Peyer's patch (tissue), 4 donors: ENCODE data around the gene GPR158. TPM values are rescaled to one million over a fixed set of nuclear protein-coding genes. Genes with fewer than 3 reads are reported as not detected.

Source experiments
- DNase-seq, 3 donors: peaks; one replicate each; pipeline ENCODE4 v3.0.0-alpha.2; 2017 to 2019
- H3K27ac ChIP-seq, 4 donors: fragments of 200-600 bp; sonication (generic); one replicate each; pipeline ENCODE4 v1.5.1; 2016 to 2019
- H3K27me3 ChIP-seq, 2 donors: fragments of 200-600 bp; sonication (generic); one replicate each; pipeline ENCODE4 v1.5.1; 2019
- H3K36me3 ChIP-seq, 3 donors: fragments of 200-600 bp; sonication (generic); one replicate each; pipeline ENCODE4 v1.5.1; 2016 to 2019
- H3K4me1 ChIP-seq, 4 donors: fragments of 200-600 bp; sonication (generic); one replicate each; pipeline ENCODE4 v1.5.1; 2016 to 2019
- H3K4me3 ChIP-seq, 4 donors: fragments of 200-600 bp; sonication (generic); 1 replicate in 3 of 4; 2 replicates in 1 of 4; pipeline ENCODE4 v1.5.1; 2016 to 2019; ENCODE audit warnings: mild to moderate bottlenecking in 1 of 4
- H3K9me3 ChIP-seq, 4 donors: fragments of 200-600 bp; sonication (generic); one replicate each; pipeline ENCODE4 v1.5.1; 2016 to 2019; ENCODE audit warnings: mild to moderate bottlenecking in 1 of 4
- POLR2A ChIP-seq, 2 donors: fragments of 450-650 bp; IDR thresholded peaks; one replicate each; pipeline ENCODE4 v1.5.1; 2017; ENCODE audit warnings: antibody characterized with exemption in 2 of 2, mild to moderate bottlenecking in 2 of 2, moderate library complexity in 2 of 2
- total RNA-seq, 4 donors: library from RNA; depleted of rRNA; stranded (reverse); fragments of >200 nt; gene quantifications; one replicate each; pipeline ENCODE4 v1.1.0, GENCODE V29; 2016
- TF ChIP-seq, protein P1 (sequence below), 6 experiments: fragments of 450-650 bp in 4 of 6; fragments of 200-600 bp in 2 of 6; sonication (generic) in 1 of 6; IDR thresholded peaks; one replicate each; pipeline ENCODE4 v1.5.1; 2017 to 2019; ENCODE audit warnings: antibody characterized with exemption in 6 of 6, mild to moderate bottlenecking in 3 of 6, moderate library complexity in 1 of 6

GPR158 gene
- total RNA-seq, 4 donors from 2014 or later, result under 0.01 to 0.28 (median 0.27) TPM; not detected in 1

DNA sequence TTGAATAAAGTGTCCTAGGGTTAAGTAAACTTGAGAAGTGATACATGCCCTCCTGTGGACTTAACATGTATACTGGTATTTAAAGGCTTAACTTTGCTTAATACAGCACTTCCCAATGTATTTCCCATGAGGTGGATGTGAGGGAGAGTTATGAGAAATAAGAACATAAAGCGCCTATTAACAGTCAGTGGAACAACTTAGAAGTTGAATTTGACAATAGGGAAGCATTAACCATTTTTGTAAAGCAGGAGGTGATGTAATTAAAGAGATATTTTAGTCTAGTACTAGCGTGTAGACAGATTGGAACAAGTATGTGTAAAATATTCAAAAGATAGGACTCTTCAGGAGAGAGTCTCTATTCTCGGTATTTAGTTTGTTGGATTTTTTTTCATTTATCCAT lies 322.4 kb downstream of the GPR158 start:
- no peak for DNase-seq
- H3K27me3 ChIP-seq, result no peaks in the 10 kb centered on the region
- no peaks in the 10 kb centered on the region for H3K36me3 ChIP-seq
- H3K4me3 ChIP-seq, result no peak overlapping the region
- no peak for TF ChIP-seq POLR2A (IDR thresholded peaks at IDR 0.05)
- H3K27ac ChIP-seq, result no peak overlapping the region
- H3K9me3 ChIP-seq, result no peaks in the 10 kb centered on the region
- H3K4me1 ChIP-seq, result no peaks in the 10 kb centered on the region

DNA sequence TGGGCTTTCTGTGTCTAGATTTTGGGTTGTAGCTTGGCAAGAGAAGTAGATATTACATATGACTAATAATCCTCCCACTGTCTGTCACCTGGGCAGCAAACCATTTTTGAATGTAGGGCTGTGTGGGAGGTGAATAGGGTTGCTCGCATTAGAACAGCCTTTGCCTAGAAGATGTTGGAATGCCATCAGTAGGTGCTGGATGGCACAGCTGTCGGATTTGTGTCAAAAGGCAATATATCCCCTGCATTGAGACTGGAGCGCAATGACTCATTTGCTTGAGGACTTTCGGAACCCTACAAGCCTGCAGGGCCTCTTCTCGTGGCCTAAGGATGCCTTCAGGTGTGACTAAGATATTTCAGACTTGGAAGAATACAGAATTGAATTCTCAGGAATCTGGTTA lies 323.8 kb downstream of the GPR158 start:
- Histone ChIP-seq H3K27me3 (no peaks in the 10 kb centered on the region), H3K36me3 (no peaks in the 10 kb centered on the region), H3K4me3 (no peak overlapping the region), H3K9me3 (no peaks in the 10 kb centered on the region), H3K4me1 (no peaks in the 10 kb centered on the region), H3K27ac (no peak overlapping the region)
- TF ChIP-seq, protein P1, sequence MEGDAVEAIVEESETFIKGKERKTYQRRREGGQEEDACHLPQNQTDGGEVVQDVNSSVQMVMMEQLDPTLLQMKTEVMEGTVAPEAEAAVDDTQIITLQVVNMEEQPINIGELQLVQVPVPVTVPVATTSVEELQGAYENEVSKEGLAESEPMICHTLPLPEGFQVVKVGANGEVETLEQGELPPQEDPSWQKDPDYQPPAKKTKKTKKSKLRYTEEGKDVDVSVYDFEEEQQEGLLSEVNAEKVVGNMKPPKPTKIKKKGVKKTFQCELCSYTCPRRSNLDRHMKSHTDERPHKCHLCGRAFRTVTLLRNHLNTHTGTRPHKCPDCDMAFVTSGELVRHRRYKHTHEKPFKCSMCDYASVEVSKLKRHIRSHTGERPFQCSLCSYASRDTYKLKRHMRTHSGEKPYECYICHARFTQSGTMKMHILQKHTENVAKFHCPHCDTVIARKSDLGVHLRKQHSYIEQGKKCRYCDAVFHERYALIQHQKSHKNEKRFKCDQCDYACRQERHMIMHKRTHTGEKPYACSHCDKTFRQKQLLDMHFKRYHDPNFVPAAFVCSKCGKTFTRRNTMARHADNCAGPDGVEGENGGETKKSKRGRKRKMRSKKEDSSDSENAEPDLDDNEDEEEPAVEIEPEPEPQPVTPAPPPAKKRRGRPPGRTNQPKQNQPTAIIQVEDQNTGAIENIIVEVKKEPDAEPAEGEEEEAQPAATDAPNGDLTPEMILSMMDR (IDR thresholded peaks at IDR 0.05), result no peak
- no peak for TF ChIP-seq POLR2A (IDR thresholded peaks at IDR 0.05)
- no peak for DNase-seq

DNA sequence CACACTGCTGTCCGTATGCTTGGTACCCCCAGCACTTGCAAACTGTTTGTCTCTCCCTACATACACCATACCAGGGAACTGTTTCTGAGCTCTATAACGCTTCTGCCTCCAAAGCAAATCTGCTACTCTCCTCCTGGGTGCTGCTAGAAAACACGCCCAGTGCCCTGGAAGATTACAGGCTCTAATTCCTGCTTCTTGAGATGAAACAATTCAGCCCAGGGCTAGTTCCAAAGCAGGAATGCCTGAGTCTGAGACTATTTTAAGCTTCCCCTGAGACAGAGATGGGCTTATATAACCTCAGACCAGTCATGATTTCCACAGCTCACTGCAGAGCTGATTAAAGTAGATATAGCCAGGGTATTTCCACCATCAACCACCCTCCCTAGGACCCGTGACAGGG lies 327.1 kb downstream of the GPR158 start:
- DNase-seq, result no peak
- no peaks in the 10 kb centered on the region for H3K9me3 ChIP-seq
- H3K27me3 ChIP-seq, result no peaks in the 10 kb centered on the region
- H3K36me3 ChIP-seq, result no peaks in the 10 kb centered on the region
- no peak overlapping the region for H3K4me3 ChIP-seq
- H3K4me1 ChIP-seq, result no peaks in the 10 kb centered on the region
- H3K27ac ChIP-seq, result no peak overlapping the region
- TF ChIP-seq POLR2A (IDR thresholded peaks at IDR 0.05), result no peak
- TF ChIP-seq, protein P1 (IDR thresholded peaks at IDR 0.05), result no peak

DNA sequence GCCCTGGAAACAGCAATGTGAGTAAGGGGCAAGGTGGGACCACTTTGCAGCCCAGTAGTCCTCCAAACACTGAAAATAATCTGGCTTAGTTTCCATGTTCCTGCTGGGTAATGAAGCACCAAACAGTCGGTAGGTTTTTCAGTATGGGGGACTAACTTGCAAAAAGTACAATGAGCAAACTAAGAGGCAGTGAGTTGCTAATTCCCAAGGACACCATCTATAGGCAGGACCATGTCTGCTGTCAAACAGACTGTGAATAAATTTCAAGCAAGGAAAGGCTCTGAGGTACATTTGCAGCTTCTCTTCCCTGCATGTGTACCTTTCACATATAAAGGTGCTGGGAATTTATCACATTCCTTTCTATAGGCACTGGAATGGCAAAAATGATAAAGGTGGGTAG lies 327.7 kb downstream of the GPR158 start:
- Histone ChIP-seq H3K27me3 (no peaks in the 10 kb centered on the region), H3K36me3 (no peaks in the 10 kb centered on the region), H3K4me1 (no peaks in the 10 kb centered on the region), H3K27ac (no peak overlapping the region), H3K9me3 (no peaks in the 10 kb centered on the region), H3K4me3 (no peak overlapping the region)
- TF ChIP-seq, protein P1 (IDR thresholded peaks at IDR 0.05), result no peak
- TF ChIP-seq POLR2A (IDR thresholded peaks at IDR 0.05), result no peak
- no peak for DNase-seq

DNA sequence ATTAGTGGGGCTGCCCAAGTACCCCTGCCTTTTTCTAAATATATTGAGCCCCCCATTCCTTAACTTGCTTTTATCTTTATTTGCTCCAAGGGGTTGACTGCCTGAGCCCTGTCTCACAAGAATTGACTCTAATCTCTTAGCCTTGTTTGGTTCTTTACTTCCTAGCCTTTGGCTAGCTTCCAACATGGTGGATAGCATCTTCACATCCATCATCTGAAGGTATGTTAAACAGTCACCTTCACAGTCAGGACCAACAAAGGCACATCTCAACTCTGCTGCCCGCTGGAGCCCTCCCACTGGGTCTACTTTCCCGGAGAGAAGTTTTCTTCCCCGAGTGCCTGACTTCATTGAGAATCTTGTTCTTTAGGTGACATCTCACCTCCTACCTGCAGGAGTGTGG lies 329.5 kb downstream of the GPR158 start:
- Histone ChIP-seq H3K9me3 (no peaks in the 10 kb centered on the region), H3K4me1 (no peaks in the 10 kb centered on the region)

DNA sequence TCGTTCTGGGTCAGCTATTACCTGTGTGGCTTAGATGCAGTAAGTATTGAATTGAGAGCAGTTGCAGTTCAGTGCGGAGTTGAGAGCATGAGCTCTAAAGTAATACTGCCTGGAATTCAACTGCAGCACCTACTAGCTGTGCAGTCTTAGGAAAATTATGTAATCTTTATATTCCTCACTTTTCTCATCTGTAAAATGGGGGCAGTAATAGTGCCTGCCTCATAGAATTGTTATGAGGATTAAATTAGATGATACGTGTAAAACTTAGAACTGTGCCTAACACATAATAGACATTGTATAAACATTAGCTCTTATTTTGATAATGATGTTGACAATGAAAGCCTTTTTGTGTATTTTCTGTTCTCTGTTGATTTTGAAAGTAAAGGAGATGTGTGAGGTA lies 330.0 kb downstream of the GPR158 start:
- Histone ChIP-seq H3K4me1 (no peaks in the 10 kb centered on the region), H3K36me3 (no peaks in the 10 kb centered on the region), H3K27me3 (no peaks in the 10 kb centered on the region), H3K9me3 (no peaks in the 10 kb centered on the region), H3K4me3 (no peak overlapping the region), H3K27ac (no peak overlapping the region)
- DNase-seq, result no peak
- TF ChIP-seq, protein P1 (IDR thresholded peaks at IDR 0.05), result no peak
- no peak for TF ChIP-seq POLR2A (IDR thresholded peaks at IDR 0.05)

More for the DNA sequence above, 329.5 kb downstream of the GPR158 start:
- no peaks in the 10 kb centered on the region for H3K36me3 ChIP-seq
- DNase-seq, result no peak
- H3K27me3 ChIP-seq, result no peaks in the 10 kb centered on the region
- no peak overlapping the region for H3K4me3 ChIP-seq
- H3K27ac ChIP-seq, result no peak overlapping the region
- no peak for TF ChIP-seq POLR2A (IDR thresholded peaks at IDR 0.05)
- TF ChIP-seq, protein P1 (IDR thresholded peaks at IDR 0.05), result no peak
